SK-MEL-5 (cell line): ENCODE measurements around the gene ASF1B. TPM values are rescaled to one million over a fixed set of nuclear protein-coding genes. Genes with fewer than 3 reads are reported as not detected.
"Not testable (repeated sequence)": the region's sequence is repeated elsewhere in the genome, so short reads cannot be mapped to it uniquely, and the experiment has no call there.

Experiments
- DNase-seq: peaks from one replicate; pipeline ENCODE4 v3.0.0-alpha.2; 2016; ENCODE audit warnings: low read depth, low spot score
- in situ Hi-C: cut with HindIII; loops from 2 replicates; pipeline ENCODE4 v1.10.0; 2016; ENCODE audit warnings: low sequenced_read_pairs, high pct_unique_total_duplicates, low pct_unique_long_range_greater_than_20kb
- total RNA-seq: library from RNA; depleted of rRNA; stranded (reverse); fragments of >200 nt; shearing (Covaris generic); gene quantifications from 2 replicates; pipeline ENCODE4 v1.2.3, GENCODE V29; 2014

Gene ASF1B
- total RNA-seq, 1 experiment from 2014 or later, result 16.6 TPM

- in situ Hi-C loops, DNase-seq: not testable (repeated sequence)
These were observed 9.8 kb upstream of the ASF1B start for GRCh38 chr19:14146169-14146568.

GRCh38 chr19:14145381-14145780 is 9.0 kb upstream of the ASF1B start:
- in situ Hi-C loops, result no loop called here
- no peak for DNase-seq

GRCh38 chr19:14142262-14143190 is 6.1 kb upstream of the ASF1B start:
- no peak for DNase-seq
- in situ Hi-C loops, result no loop called here

- DNase-seq, result no peak
- in situ Hi-C loops, result no loop called here
These were observed 4.7 kb upstream of the ASF1B start for GRCh38 chr19:14141041-14141440.

- peak; percentile 63 for DNase-seq
- in situ Hi-C loops, result no loop called here
These were observed 3.6 kb upstream of the ASF1B start for GRCh38 chr19:14139944-14140343.

GRCh38 chr19:14138576-14139265 is 2.3 kb upstream of the ASF1B start:
- DNase-seq, result no peak
- in situ Hi-C loops, result no loop called here

GRCh38 chr19:14135985-14136508 is 342 bp downstream of the ASF1B start:
- DNase-seq, result no peak
- in situ Hi-C loops, result no loop called here

GRCh38 chr19:14135355-14135754 is 1.0 kb downstream of the ASF1B start:
- in situ Hi-C loops, result no loop called here
- DNase-seq, result no peak

- in situ Hi-C loops, result no loop called here
- no peak for DNase-seq
These were observed 8.4 kb downstream of the ASF1B start for GRCh38 chr19:14127929-14128509.

- DNase-seq, result no peak
- in situ Hi-C loops, result no loop called here
These were observed 9.2 kb downstream of the ASF1B start for GRCh38 chr19:14127176-14127575.

GRCh38 chr19:14122924-14123323 is 13.5 kb downstream of the ASF1B start:
- DNase-seq, result no peak
- in situ Hi-C loops, result no loop called here

- no peak for DNase-seq
- in situ Hi-C loops, result no loop called here
These were observed 15.9 kb downstream of the ASF1B start for GRCh38 chr19:14120497-14120780.

GRCh38 chr19:14119644-14120496 is 16.5 kb downstream of the ASF1B start:
- in situ Hi-C loops, result no loop called here
- no peak for DNase-seq

GRCh38 chr19:14119146-14119545 is 17.2 kb downstream of the ASF1B start:
- in situ Hi-C loops, result no loop called here
- DNase-seq, result no peak

GRCh38 chr19:14118165-14119051 is 18.0 kb downstream of the ASF1B start:
- DNase-seq, result no peak
- in situ Hi-C loops, result no loop called here

GRCh38 chr19:14117668-14118164 is 18.7 kb downstream of the ASF1B start, which contains the start of gene PRKACA:
PRKACA (minus strand) TSS chr19:14117762; CDS start chr19:14117547, 215 bp downstream.
- DNase-seq, result peak; percentile 97
- in situ Hi-C loops, result no loop called here
